A549 treated with Mapracorat at 1 μM for 4 hours (cell line): ENCODE results near the gene C2orf15. TPM values are rescaled to one million over a fixed set of nuclear protein-coding genes. Genes with fewer than 3 reads are reported as not detected.

Experiments
- total RNA-seq: library from RNA; stranded (reverse); fragments of 200-300 nt; extraction: Qiagen RNA extraction; gene quantifications from 5 replicates; pipeline ENCODE4 v1.2.3, GENCODE V29; 2022

Gene C2orf15, protein sequence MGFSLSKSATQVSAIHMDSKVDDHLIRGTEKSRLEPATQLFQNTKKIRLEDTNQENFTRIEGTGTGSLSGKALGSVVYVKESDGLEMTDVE
- total RNA-seq, result 0.43 to 1.0 TPM (median 0.81 TPM) in 5 replicates

DNA sequence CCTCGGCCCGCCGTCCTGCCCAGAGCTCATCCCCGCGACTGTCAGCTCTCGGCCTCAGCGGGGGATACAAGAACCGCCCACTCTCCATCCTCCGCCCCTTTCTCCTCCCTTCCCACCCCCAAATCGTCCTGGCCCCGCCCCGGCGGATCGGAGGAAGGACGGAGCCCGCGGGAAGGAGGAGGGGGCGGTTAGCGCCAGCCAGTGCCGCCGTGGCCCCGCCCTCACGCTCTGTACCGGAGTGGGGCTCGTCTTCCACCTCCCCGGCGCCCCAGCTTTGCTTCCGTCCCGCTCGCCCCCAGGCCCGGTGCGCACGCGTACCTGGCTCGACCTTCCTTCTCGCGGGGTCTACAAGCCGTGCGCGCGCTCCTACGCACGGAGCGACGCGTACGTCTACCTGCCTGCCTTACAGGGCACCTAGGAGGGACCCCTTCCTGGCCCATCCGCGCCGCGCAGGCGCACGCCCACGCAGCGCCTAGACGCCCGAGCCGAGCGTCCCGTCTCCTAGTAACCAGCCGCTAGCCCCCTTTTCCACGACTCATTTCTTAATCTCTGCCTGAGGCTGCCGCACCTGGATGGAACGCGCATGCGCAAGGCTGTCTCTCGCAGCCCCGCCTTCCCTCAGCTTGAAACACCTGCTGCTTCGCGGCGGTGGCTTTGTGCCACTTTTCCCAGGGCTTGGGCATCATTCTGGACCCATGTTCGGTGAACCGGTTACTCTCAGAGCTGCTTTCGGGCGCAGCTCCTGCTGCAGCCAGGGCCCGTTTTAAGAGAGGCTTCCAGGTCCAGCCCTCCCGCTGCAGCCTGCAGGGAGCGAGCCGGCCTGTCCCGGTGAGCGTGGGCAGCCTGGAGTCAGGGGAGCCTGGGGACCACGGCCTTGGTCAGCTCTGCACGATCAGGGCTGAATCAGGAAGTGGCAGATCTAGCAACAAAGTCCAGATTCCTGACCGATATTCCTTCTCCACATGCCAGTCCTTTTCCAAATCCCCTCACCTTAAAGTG, at the start of gene C2orf15:
Gene C2orf15, plus strand, starts transcription at position 598 of the 999 bp plus-strand sequence. CDS start 8,852 bp downstream, outside the sequence.

DNA sequence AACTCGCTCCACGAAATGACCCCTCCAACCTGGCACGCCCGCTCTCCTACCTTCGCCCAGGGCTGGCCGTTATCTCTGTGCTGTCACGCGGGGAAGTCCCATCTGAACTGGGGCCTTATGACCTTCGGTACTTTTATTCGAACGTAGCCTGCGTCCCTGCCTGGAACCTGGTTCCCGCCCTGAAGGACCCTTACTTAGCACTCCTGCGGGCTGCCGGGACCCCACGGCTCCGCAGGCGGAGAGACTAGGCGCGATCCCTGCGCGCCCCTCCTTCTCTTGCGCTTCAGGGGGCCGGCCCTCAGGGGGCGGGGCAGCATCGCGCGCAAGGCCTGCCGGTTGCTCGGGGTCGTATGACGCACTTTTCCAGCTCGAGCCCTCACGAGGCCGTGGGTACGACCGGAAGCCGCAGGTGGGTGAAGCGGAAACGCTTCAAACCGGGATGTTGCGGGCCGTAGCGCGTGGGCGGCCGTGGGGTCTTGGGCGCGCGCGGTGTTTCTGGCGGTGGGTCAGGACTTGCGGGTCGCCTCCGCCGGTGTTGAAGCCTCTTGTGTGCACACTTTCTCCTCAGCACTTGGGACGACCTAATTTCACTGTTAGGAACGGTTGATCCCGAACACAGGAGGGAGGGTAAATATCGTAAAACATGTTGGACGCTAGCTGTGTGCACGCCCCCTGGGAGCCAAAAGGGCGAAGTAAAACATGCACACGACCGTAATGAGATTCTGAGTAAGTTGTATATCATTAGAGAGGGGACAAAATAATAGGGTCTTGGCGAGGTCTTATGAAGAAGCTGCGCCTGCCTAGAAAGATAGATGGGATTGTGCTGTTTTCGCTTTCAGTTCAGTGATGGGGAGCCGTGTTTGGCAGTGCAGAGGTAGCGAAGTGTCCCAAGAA, 13.4 kb downstream of the C2orf15 start, which contains the start of the genes LIPT1 and TSGA10:
Gene LIPT1, plus strand, starts transcription at position 325 of the 894 bp plus-strand sequence. CDS start 6,991 bp downstream, outside the sequence.
Gene TSGA10, minus strand, starts transcription at position 300 of the 894 bp plus-strand sequence. CDS start 45,503 bp downstream, outside the sequence.

DNA sequence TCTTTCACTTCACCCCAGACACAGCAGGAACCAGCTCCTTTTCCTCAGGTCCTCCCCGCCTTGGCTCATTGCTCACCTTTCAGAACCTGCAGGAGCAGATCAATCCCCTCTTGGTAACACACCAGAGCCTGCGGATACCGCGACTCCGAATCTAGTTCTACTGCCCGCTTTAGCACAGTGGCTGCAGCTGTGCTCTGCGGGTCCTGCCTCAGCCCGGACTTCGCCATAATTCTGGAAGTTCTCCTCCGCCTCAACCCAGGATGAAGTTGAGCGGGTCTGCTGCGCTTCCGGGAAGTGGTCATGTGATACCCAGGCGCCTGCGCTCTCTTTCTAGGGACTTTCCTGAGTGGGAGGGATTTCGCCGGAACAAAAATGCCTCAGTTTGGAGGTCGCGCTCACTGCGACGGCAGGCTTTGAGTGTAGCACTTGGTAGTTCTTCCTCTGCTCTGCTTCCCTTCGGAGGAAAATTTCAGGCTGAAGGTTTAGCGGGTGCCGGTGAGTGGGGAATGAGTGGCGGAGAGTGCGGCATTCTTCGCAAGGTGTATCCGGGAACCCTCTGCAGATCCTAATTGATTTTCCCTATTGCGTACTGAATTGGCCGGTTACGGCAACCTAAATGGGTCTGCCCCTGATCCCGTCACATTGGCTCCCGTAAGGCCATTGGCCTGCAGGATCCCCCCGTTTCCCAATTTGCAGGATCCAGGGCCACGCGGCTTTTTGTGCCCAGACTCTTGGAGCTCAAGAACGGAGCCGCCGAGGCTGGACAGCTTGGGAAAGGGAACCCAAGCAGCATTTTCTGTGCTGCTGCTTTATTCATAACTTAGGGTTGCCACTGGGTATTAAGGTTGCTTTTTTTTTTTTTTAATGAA, 39.5 kb downstream of the C2orf15 start, which contains the start of the genes MITD1 and MRPL30:
Gene MITD1, minus strand, starts transcription at position 304 of the 869 bp plus-strand sequence. Its CDS starts 77 bp downstream, at position 227.
Gene MRPL30, plus strand, starts transcription at position 430 of the 869 bp plus-strand sequence. CDS start 5,020 bp downstream, outside the sequence.

Other genes starting within 250 kb of the C2orf15 start
- 2.5 to 3.8 TPM (median 2.8 TPM) in 5 replicates for gene CRACDL, start 205.5 kb upstream of the C2orf15 start, total RNA-seq
- 2.0 to 5.5 TPM (median 4.3 TPM) in 5 replicates for gene TSGA10, start 13.2 kb downstream of the C2orf15 start, total RNA-seq
- gene LIPT1, start 13.3 kb downstream of the C2orf15 start, total RNA-seq, result 3.1 to 5.6 TPM (median 3.7 TPM) in 5 replicates
- 18.9 to 28.2 TPM (median 23.6 TPM) in 5 replicates for gene MITD1, start 39.4 kb downstream of the C2orf15 start, total RNA-seq
- gene MRPL30, start 39.5 kb downstream of the C2orf15 start, total RNA-seq, result 31.4 to 57.3 TPM (median 31.8 TPM) in 5 replicates
- gene LYG2, start 114.0 kb downstream of the C2orf15 start, total RNA-seq, result not detected in 5 replicates
- 0.54 to 1.9 TPM (median 1.1 TPM) in 5 replicates for gene LYG1, start 159.5 kb downstream of the C2orf15 start, total RNA-seq
- 36.6 to 51.1 TPM (median 40.6 TPM) in 5 replicates for gene TXNDC9, start 194.6 kb downstream of the C2orf15 start, total RNA-seq
- 54.5 to 73.7 TPM (median 58.1 TPM) in 5 replicates for gene EIF5B, start 195.7 kb downstream of the C2orf15 start, total RNA-seq